Thyroid gland (tissue), 4 donors: Measurements from ENCODE around the gene SART3.

Experiments used
- CTCF ChIP-seq, 6 experiments: fragments of 200-600 bp in 3 of 6; fragments of 450-650 bp in 3 of 6; sonication (generic) in 3 of 6; IDR thresholded peaks; one replicate each; pipeline ENCODE4 v1.5.1; 2016 to 2019; ENCODE audit warnings: antibody characterized with exemption in 6 of 6, mild to moderate bottlenecking in 2 of 6, inconsistent platforms in 1 of 6, moderate library complexity in 1 of 6
- POLR2A ChIP-seq, 2 donors: fragments of 450-650 bp; IDR thresholded peaks; one replicate each; pipeline ENCODE4 v1.6.1; 2017; ENCODE audit warnings: antibody characterized with exemption in 2 of 2, mild to moderate bottlenecking in 2 of 2, moderate library complexity in 1 of 2

GRCh38 chr12:108538146-108538545 is 22.8 kb downstream of the SART3 start:
- no peak for TF ChIP-seq CTCF (IDR thresholded peaks at IDR 0.05)
- TF ChIP-seq POLR2A (IDR thresholded peaks at IDR 0.05): no peak
